Measurements from ENCODE around the gene KRT85.
"Not testable (repeated sequence)": the region's sequence is repeated elsewhere in the genome, so short reads cannot be mapped to it uniquely, and the experiment has no call there.

The KRT85 gene

GRCh38 chr12:52318241-52318990 lies 48.9 kb downstream of the KRT85 start:
- WGBS, 2 experiments = 85 to 86% methylated on average over 11 of the region's 11 CpGs

DNA sequence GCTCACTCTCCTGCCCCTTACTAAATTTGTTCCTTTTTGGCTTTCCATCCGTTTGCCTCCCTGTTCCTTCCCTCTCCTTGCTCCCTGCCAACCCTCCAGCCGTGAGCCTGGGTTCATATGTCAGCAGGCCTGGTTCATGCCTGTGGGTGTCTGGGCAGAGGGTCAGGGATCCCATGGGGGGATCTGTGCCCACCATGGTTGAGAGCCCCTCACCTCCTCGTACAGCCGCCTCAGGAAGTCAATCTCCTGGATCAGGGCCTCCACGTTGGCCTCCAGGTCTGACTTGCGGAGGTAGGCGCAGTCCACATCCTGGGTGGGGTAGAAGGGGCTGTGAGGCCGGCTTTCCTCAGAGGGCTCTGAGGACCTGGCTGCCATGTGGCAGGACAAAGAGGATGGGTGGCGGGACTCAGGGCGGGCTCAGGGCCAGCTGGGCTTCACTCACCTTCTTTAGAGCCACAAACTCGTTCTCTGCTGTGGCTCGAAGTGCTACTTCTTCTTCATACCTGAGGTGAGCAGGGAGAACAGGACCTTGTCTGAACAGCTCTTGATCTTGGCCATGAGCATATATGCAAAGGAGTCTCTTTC lies 49.7 kb downstream of the KRT85 start:
- Histone ChIP-seq H3K9me3 (ENCODE audit: control insufficient read depth, low read length) (no peaks in the 10 kb centered on the region), H3K36me3 (ENCODE audit: control insufficient read depth, insufficient read depth, low read length) (no peaks in the 10 kb centered on the region), H3K4me3 (ENCODE audit: insufficient read depth, low read depth, low read length) (no peak overlapping the region), H3K27me3 (ENCODE audit: control insufficient read depth, insufficient read depth, low read length, poor library complexity, severe bottlenecking) (no peaks in the 10 kb centered on the region), H3K27ac (ENCODE audit: insufficient read depth, low read depth, low read length, poor library complexity, severe bottlenecking) (no peak overlapping the region), H3K4me1 (ENCODE audit: control insufficient read depth, insufficient read depth, low read length) (no peaks in the 10 kb centered on the region)
- WGBS, 2 experiments = 85 to 86% methylated on average over 12 of the region's 12 CpGs

More at GRCh38 chr12:52318241-52318990, 48.9 kb downstream of the KRT85 start:
- no peaks in the 10 kb centered on the region for H3K27me3 ChIP-seq (ENCODE audit: control insufficient read depth, insufficient read depth, low read length, poor library complexity, severe bottlenecking)
- H3K4me1 ChIP-seq (ENCODE audit: control insufficient read depth, insufficient read depth, low read length) = no peaks in the 10 kb centered on the region
- H3K36me3 ChIP-seq (ENCODE audit: control insufficient read depth, insufficient read depth, low read length) = no peaks in the 10 kb centered on the region
- H3K4me3 ChIP-seq (ENCODE audit: insufficient read depth, low read depth, low read length) = no peak overlapping the region
- no peak overlapping the region for H3K27ac ChIP-seq (ENCODE audit: insufficient read depth, low read depth, low read length, poor library complexity, severe bottlenecking)
- H3K9me3 ChIP-seq (ENCODE audit: control insufficient read depth, low read length) = no peaks in the 10 kb centered on the region

DNA sequence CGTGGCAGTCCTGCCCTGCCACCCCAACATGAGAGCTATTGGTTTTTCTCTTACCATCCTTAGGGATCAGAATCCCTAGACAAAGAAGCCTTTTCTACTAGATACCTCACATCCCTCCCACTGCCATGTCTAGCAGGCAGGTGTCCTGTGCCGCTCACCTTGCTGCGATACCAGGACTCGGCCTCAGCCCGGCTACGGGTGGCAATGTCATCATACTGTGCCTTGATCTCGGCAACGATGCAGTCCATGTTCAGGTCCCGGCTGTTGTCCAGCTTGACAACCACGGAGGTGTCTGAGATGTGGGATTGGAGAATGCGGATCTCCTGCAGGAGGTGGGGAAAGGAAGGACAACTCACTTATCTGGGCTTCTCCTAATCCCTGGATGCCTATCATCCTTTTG lies 50.6 kb downstream of the KRT85 start:
- whole genome bisulfite sequencing, 2 experiments = 75 to 78% methylated on average over 11 of the region's 11 CpGs
- no peaks in the 10 kb centered on the region for H3K9me3 ChIP-seq (ENCODE audit: control insufficient read depth, low read length)
- peaks cover under 1% of the 10 kb centered on the region for H3K27me3 ChIP-seq (ENCODE audit: control insufficient read depth, insufficient read depth, low read length, poor library complexity, severe bottlenecking)
- no peak overlapping the region for H3K4me3 ChIP-seq (ENCODE audit: insufficient read depth, low read depth, low read length)
- no peaks in the 10 kb centered on the region for H3K4me1 ChIP-seq (ENCODE audit: control insufficient read depth, insufficient read depth, low read length)
- H3K36me3 ChIP-seq (ENCODE audit: control insufficient read depth, insufficient read depth, low read length) = no peaks in the 10 kb centered on the region
- no peak overlapping the region for H3K27ac ChIP-seq (ENCODE audit: insufficient read depth, low read depth, low read length, poor library complexity, severe bottlenecking)

- Histone ChIP-seq H3K27me3 (ENCODE audit: control insufficient read depth, insufficient read depth, low read length, poor library complexity, severe bottlenecking) (peaks cover 3% of the 10 kb centered on the region), H3K36me3 (ENCODE audit: control insufficient read depth, insufficient read depth, low read length) (no peaks in the 10 kb centered on the region), H3K9me3 (ENCODE audit: control insufficient read depth, low read length) (no peaks in the 10 kb centered on the region), H3K4me3 (ENCODE audit: insufficient read depth, low read depth, low read length) (no peak overlapping the region), H3K4me1 (ENCODE audit: control insufficient read depth, insufficient read depth, low read length) (no peaks in the 10 kb centered on the region), H3K27ac (ENCODE audit: insufficient read depth, low read depth, low read length, poor library complexity, severe bottlenecking) (no peak overlapping the region)
- 73 to 74% methylated on average over 9 of the region's 9 CpGs for WGBS, 2 experiments
These were observed 51.0 kb downstream of the KRT85 start for GRCh38 chr12:52316290-52316689.

- H3K27me3 ChIP-seq (ENCODE audit: control insufficient read depth, insufficient read depth, low read length, poor library complexity, severe bottlenecking); H3K27ac ChIP-seq (ENCODE audit: insufficient read depth, low read depth, low read length, poor library complexity, severe bottlenecking); H3K9me3 ChIP-seq (ENCODE audit: control insufficient read depth, low read length); H3K4me3 ChIP-seq (ENCODE audit: insufficient read depth, low read depth, low read length); H3K36me3 ChIP-seq (ENCODE audit: control insufficient read depth, insufficient read depth, low read length); H3K4me1 ChIP-seq (ENCODE audit: control insufficient read depth, insufficient read depth, low read length): not testable (repeated sequence)
- 49 to 55% methylated on average over 9 of the region's 9 CpGs for WGBS, 2 experiments
These were observed 51.6 kb downstream of the KRT85 start for GRCh38 chr12:52315721-52316120.

DNA sequence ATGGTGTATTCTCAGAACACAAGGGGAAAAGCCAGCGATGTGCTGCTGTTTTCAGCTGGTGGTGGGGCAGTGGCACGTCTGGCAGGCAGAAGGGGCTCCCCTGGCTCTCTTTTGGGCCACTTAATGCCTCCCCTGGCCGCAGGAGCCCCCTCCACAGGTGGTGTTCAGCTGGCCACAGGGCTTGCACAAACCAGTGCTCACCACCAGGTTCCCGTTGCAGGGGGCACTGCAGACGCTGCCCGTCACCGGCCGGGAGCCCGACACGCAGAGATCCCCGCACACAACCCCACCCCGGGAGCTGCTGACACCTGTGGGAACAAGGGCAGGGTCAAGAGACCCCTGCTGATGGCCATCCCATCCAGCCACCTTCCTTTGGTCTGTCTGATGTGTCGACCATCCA lies 52.8 kb downstream of the KRT85 start:
- 89 to 90% methylated on average over 13 of the region's 13 CpGs for WGBS, 2 experiments
- H3K4me1 ChIP-seq (ENCODE audit: control insufficient read depth, insufficient read depth, low read length) = no peaks in the 10 kb centered on the region
- H3K27me3 ChIP-seq (ENCODE audit: control insufficient read depth, insufficient read depth, low read length, poor library complexity, severe bottlenecking) = peaks cover 16% of the 10 kb centered on the region

DNA sequence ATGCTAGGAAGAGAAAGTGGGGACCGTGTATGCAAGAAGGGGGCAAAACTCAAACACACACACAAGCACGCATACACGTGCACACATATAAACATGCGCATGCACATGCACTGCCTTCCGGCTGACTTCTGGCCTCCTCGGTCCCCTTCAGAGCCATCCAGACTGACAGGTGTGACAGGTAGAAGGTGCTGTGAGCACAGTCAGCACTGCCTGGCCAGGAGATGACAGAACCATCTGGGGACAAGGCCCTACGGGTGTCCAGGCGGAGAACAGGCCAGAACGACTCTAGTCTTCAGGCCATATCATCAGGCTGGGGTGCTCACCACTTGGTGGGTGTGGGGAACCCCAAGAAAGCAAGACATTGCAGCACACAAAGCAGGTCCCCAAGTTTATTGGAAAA lies 53.4 kb downstream of the KRT85 start:
- no peaks in the 10 kb centered on the region for H3K9me3 ChIP-seq (ENCODE audit: control insufficient read depth, low read length)
- H3K27me3 ChIP-seq (ENCODE audit: control insufficient read depth, insufficient read depth, low read length, poor library complexity, severe bottlenecking) = peaks cover 21% of the 10 kb centered on the region
- H3K36me3 ChIP-seq (ENCODE audit: control insufficient read depth, insufficient read depth, low read length) = no peaks in the 10 kb centered on the region
- WGBS, 2 experiments = 76 to 84% methylated on average over 9 of the region's 9 CpGs
- no peak overlapping the region for H3K27ac ChIP-seq (ENCODE audit: insufficient read depth, low read depth, low read length, poor library complexity, severe bottlenecking)
- H3K4me1 ChIP-seq (ENCODE audit: control insufficient read depth, insufficient read depth, low read length) = peaks cover under 1% of the 10 kb centered on the region
- no peak overlapping the region for H3K4me3 ChIP-seq (ENCODE audit: insufficient read depth, low read depth, low read length)

More for the DNA sequence above, 52.8 kb downstream of the KRT85 start:
- H3K9me3 ChIP-seq (ENCODE audit: control insufficient read depth, low read length) = no peaks in the 10 kb centered on the region
- no peak overlapping the region for H3K4me3 ChIP-seq (ENCODE audit: insufficient read depth, low read depth, low read length)
- H3K27ac ChIP-seq (ENCODE audit: insufficient read depth, low read depth, low read length, poor library complexity, severe bottlenecking) = no peak overlapping the region
- H3K36me3 ChIP-seq (ENCODE audit: control insufficient read depth, insufficient read depth, low read length) = no peaks in the 10 kb centered on the region

DNA sequence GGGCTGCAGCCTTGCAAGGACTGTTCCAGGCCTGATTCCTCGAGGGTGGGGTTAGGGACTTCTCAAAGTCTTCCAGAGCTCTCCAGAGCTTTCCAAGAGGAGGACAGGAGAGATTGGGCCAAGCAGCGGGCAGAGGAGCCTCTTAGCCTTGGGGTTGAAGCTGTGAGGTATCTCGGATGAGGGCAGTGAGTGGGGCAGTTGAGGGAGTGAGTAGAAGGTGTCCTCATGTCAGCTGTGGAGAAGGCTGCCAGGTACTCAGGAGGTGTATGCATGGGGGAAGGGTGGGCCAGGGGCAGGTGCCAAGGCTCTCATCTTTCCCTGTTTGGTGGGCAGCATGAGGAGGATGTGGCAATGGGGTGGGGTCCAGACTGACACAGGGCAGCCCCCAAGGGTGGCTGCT lies 53.8 kb downstream of the KRT85 start:
- 89% methylated on average over 3 of the region's 3 CpGs for WGBS, 2 experiments
- Histone ChIP-seq H3K9me3 (ENCODE audit: control insufficient read depth, low read length) (no peaks in the 10 kb centered on the region), H3K27ac (ENCODE audit: insufficient read depth, low read depth, low read length, poor library complexity, severe bottlenecking) (no peak overlapping the region), H3K4me3 (ENCODE audit: insufficient read depth, low read depth, low read length) (no peak overlapping the region), H3K4me1 (ENCODE audit: control insufficient read depth, insufficient read depth, low read length) (peaks cover 5% of the 10 kb centered on the region), H3K27me3 (ENCODE audit: control insufficient read depth, insufficient read depth, low read length, poor library complexity, severe bottlenecking) (peaks cover 26% of the 10 kb centered on the region), H3K36me3 (ENCODE audit: control insufficient read depth, insufficient read depth, low read length) (no peaks in the 10 kb centered on the region)

GRCh38 chr12:52312086-52312485 lies 55.2 kb downstream of the KRT85 start:
- peaks cover 11% of the 10 kb centered on the region for H3K4me1 ChIP-seq (ENCODE audit: control insufficient read depth, insufficient read depth, low read length)
- H3K27ac ChIP-seq (ENCODE audit: insufficient read depth, low read depth, low read length, poor library complexity, severe bottlenecking) = no peak overlapping the region
- no peak overlapping the region for H3K4me3 ChIP-seq (ENCODE audit: insufficient read depth, low read depth, low read length)
- H3K36me3 ChIP-seq (ENCODE audit: control insufficient read depth, insufficient read depth, low read length) = no peaks in the 10 kb centered on the region
- peaks cover 40% of the 10 kb centered on the region for H3K27me3 ChIP-seq (ENCODE audit: control insufficient read depth, insufficient read depth, low read length, poor library complexity, severe bottlenecking)
- 78 to 86% methylated on average over 4 of the region's 4 CpGs for WGBS, 2 experiments
- H3K9me3 ChIP-seq (ENCODE audit: control insufficient read depth, low read length) = no peaks in the 10 kb centered on the region

DNA sequence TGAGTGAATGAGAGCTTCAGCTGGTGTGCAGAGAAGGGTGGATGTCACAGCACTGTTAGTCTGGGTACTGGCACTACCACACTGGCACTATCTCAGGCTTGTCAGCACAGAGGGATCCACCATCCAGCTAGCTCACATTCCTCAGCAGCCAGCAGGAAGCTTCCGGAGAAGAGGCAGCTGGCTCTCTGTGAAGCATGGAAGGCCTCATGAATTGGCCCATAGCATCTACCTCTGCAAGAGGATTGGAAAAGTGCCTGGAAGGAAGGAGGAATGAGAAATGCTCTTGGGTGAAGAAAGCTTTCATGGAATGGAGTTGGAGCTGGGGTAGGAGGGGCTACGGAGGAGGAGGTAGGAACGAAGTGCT lies 56.0 kb downstream of the KRT85 start:
- Histone ChIP-seq H3K27ac (ENCODE audit: insufficient read depth, low read depth, low read length, poor library complexity, severe bottlenecking) (no peak overlapping the region), H3K4me1 (ENCODE audit: control insufficient read depth, insufficient read depth, low read length) (peaks cover 11% of the 10 kb centered on the region), H3K4me3 (ENCODE audit: insufficient read depth, low read depth, low read length) (no peak overlapping the region), H3K36me3 (ENCODE audit: control insufficient read depth, insufficient read depth, low read length) (no peaks in the 10 kb centered on the region), H3K27me3 (ENCODE audit: control insufficient read depth, insufficient read depth, low read length, poor library complexity, severe bottlenecking) (peaks cover 48% of the 10 kb centered on the region), H3K9me3 (ENCODE audit: control insufficient read depth, low read length) (no peaks in the 10 kb centered on the region)
- WGBS, 2 experiments = 89 to 90% methylated on average over 3 of the region's 3 CpGs
